Panc1 (cell line): ENCODE measurements around the gene AGPS. TPM values are rescaled to one million over a fixed set of nuclear protein-coding genes. Genes with fewer than 3 reads are reported as not detected.

Experiments
- ATAC-seq: fragments of 200-7000 bp; cut with Tn5 transposase; 2 replicates; pipeline ENCODE4 v1.9.1; 2020; ENCODE audit warnings: mild to moderate bottlenecking, moderate library complexity
- BruUV-seq: library from RNA; stranded (reverse); fragments of 400-500 nt; replicated peaks from 2 replicates; lab custom pipeline; 2021; lab: Mats Ljungman, UMichigan
- CTCF ChIA-PET: fragments of 300-600 bp; sonication (Branson Sonifier 250); formaldehyde crosslinking; loops from one replicate; lab custom pipeline; 2022; ENCODE audit warnings: antibody characterized with exemption; lab: Charles Lee
- POLR2A ChIA-PET: fragments of 300-600 bp; sonication (Branson Sonifier 250); formaldehyde crosslinking; loops from one replicate; lab custom pipeline; 2022; ENCODE audit warnings: antibody characterized with exemption; lab: Charles Lee
- DNase-seq: peaks from one replicate; pipeline ENCODE4 v3.0.0-alpha.2; 2010; ENCODE audit warnings: low read depth, low spot score
- H3K27ac ChIP-seq: 2 replicates; pipeline ENCODE4 v1.5.1; 2011; ENCODE audit warnings: mild to moderate bottlenecking, low read length, inconsistent platforms
- H3K27me3 ChIP-seq: fragments of 200-500 bp; sonication (Bioruptor generic); 2 replicates; pipeline ENCODE4 v1.6.0; 2014; ENCODE audit warnings: low read length, inconsistent platforms; ENCODE audit not compliant: control insufficient read depth, insufficient read depth
- H3K36me3 ChIP-seq: fragments of 200-500 bp; sonication (Bioruptor generic); 2 replicates; pipeline ENCODE4 v1.5.1; 2014; ENCODE audit warnings: inconsistent platforms, mild to moderate bottlenecking, low read length, moderate library complexity; ENCODE audit not compliant: control insufficient read depth, insufficient read depth
- H3K4me1 ChIP-seq: 2 replicates; pipeline ENCODE4 v1.5.1; 2011; ENCODE audit warnings: inconsistent platforms, mild to moderate bottlenecking, low read length, moderate library complexity; ENCODE audit not compliant: control insufficient read depth, insufficient read depth
- H3K4me3 ChIP-seq, 2 experiments: 2 replicates each; pipeline ENCODE4 v1.5.1; 2011 to 2012; ENCODE audit warnings: low read depth in 2 of 2, low read length in 2 of 2, mild to moderate bottlenecking in 2 of 2, inconsistent platforms in 1 of 2, moderate library complexity in 1 of 2
- H3K9me3 ChIP-seq: fragments of 200-500 bp; sonication (Bioruptor generic); 2 replicates; pipeline ENCODE4 v1.5.1; 2014; ENCODE audit warnings: low read depth, mild to moderate bottlenecking, inconsistent platforms, low read length, moderate library complexity; ENCODE audit not compliant: control insufficient read depth, insufficient read depth
- CTCF ChIP-seq: fragments of 450-650 bp; IDR thresholded peaks from 2 replicates; pipeline ENCODE4 v1.5.1; 2017; ENCODE audit warnings: mild to moderate bottlenecking
- POLR2AphosphoS5 ChIP-seq: IDR thresholded peaks from 2 replicates; pipeline ENCODE4 v1.6.1; 2012; ENCODE audit warnings: mild to moderate bottlenecking, low read depth, low read length, moderate library complexity
- REST ChIP-seq, 2 experiments: IDR thresholded peaks; 2 replicates each; pipeline ENCODE4 v1.6.1; 2011 to 2012; ENCODE audit warnings: low read depth in 2 of 2, control low read depth in 1 of 2, low read length in 1 of 2, mild to moderate bottlenecking in 1 of 2, moderate library complexity in 1 of 2; ENCODE audit not compliant: insufficient read depth in 1 of 2
- SIN3A ChIP-seq: IDR thresholded peaks from 2 replicates; pipeline ENCODE4 v1.6.1; 2012; ENCODE audit warnings: low read depth, mild to moderate bottlenecking, low read length, moderate library complexity, borderline replicate concordance; ENCODE audit not compliant: insufficient read depth
- TCF7L2 ChIP-seq: IDR thresholded peaks from 2 replicates; pipeline ENCODE4 v1.6.1; 2011; ENCODE audit warnings: mild to moderate bottlenecking, low read depth, low read length, inconsistent platforms
- in situ Hi-C: cut with HindIII; loops from 2 replicates; pipeline ENCODE4 v1.10.0; 2016; ENCODE audit warnings: low sequenced_read_pairs, low pct_unique_long_range_greater_than_20kb
- intact Hi-C: fragments of 100-400 bp; cut with micrococcal nuclease; formaldehyde crosslinking; loops from one replicate; pipeline ENCODE4 v1.10.0; 2022; ENCODE audit not compliant: unreplicated experiment
- total RNA-seq: library from RNA; stranded (reverse); gene quantifications from one replicate; pipeline ENCODE4 v1.2.1, GENCODE V29; 2021; ENCODE audit not compliant: unreplicated experiment

The AGPS gene
- total RNA-seq, 1 experiment from 2014 or later: 68.7 TPM

- CTCF ChIA-PET: no interaction called here
- POLR2A ChIA-PET: interaction anchor here (0.6 to 0.7 kb wide), 2 partner anchors 128 to 155 kb away, joined by 5 to 6 read pairs; no protein-coding TSS in a partner anchor
- Histone ChIP-seq H3K36me3 (no peaks in the 10 kb centered on the region; the same call in none of the 2 replicates), H3K4me3 (peak overlapping the region in 1 of 2 experiments; percentile 20; a peak in 2 of 4 replicates), H3K27ac (peak overlapping the region; percentile 73), H3K9me3 (no peaks in the 10 kb centered on the region), H3K27me3 (no peaks in the 10 kb centered on the region), H3K4me1 (peaks cover 66% of the 10 kb centered on the region)
- intact Hi-C loops: loop anchor here (2.0 to 10.0 kb wide), 2 partner anchors 15 to 153 kb away; no protein-coding TSS in a partner anchor
- TF ChIP-seq SIN3A (no peak), REST (IDR thresholded peaks at IDR 0.05; ENCODE audit: insufficient read depth in 1 of 2, low read depth in 2 of 2, low read length in 1 of 2) (no peak), CTCF (no peak)
- in situ Hi-C loops: no loop called here
- no TSS peak for BruUV-seq
- DNase-seq (no peak), ATAC-seq (peak; percentile 18; the same call in 1 of the 2 replicates)
Observed at GRCh38 chr2:177397481-177398289, 5.1 kb downstream of the AGPS start.

GRCh38 chr2:177398290-177398683 lies 5.7 kb downstream of the AGPS start:
- peak overlapping the region; percentile 73 for H3K27ac ChIP-seq
- no TSS peak for BruUV-seq
- H3K4me3 ChIP-seq: no peak overlapping the region
- POLR2A ChIA-PET: no interaction called here
- ATAC-seq: no peak
- H3K36me3 ChIP-seq: no peaks in the 10 kb centered on the region; the same call in none of the 2 replicates
- intact Hi-C loops (loop anchor here (2.0 to 10.0 kb wide), 2 partner anchors 15 to 153 kb away; no protein-coding TSS in a partner anchor), in situ Hi-C loops (no loop called here)
- CTCF ChIA-PET: no interaction called here
- TF ChIP-seq REST (IDR thresholded peaks at IDR 0.05; ENCODE audit: insufficient read depth in 1 of 2, low read depth in 2 of 2, low read length in 1 of 2) (no peak), TCF7L2 (no peak), SIN3A (no peak), POLR2AphosphoS5 (no peak), CTCF (no peak)
- DNase-seq: no peak
- H3K27me3 ChIP-seq: no peaks in the 10 kb centered on the region
- no peaks in the 10 kb centered on the region for H3K9me3 ChIP-seq
- H3K4me1 ChIP-seq: peaks cover 66% of the 10 kb centered on the region
